Renal cortical epithelial cell (primary cell): ENCODE results near the gene TIMMDC1. TPM values are rescaled to one million over a fixed set of nuclear protein-coding genes. Genes with fewer than 3 reads are reported as not detected.
A peak's percentile ranks its signal among the peaks of the same experiment; 100 is the strongest.

ENCODE experiments used
- DNase-seq: peaks from one replicate; pipeline ENCODE4 v3.0.0-alpha.2; 2011; ENCODE audit warnings: low read depth
- total RNA-seq: library from RNA; depleted of rRNA; stranded (reverse); fragments of >200 nt; gene quantifications from 2 replicates; pipeline ENCODE4 v1.2.3, GENCODE V29; 2014

The TIMMDC1 gene
- total RNA-seq, result 57.7 and 79.2 TPM in 2 replicates

- peak; percentile 94 for DNase-seq
These were observed at the start of gene TIMMDC1 for GRCh38 chr3:119498186-119499011. Gene TIMMDC1, plus strand, starts transcription at chr3:119498547. Its CDS starts 187 bp downstream, at chr3:119498734.

- no peak for DNase-seq
These were observed 44.5 kb upstream of the TIMMDC1 start for GRCh38 chr3:119453822-119454221.

- no peak for DNase-seq
These were observed 41.9 kb upstream of the TIMMDC1 start for GRCh38 chr3:119456469-119456868.

- DNase-seq, result no peak
These were observed 41.1 kb upstream of the TIMMDC1 start for GRCh38 chr3:119457246-119457645.

GRCh38 chr3:119463171-119464169 is 34.9 kb upstream of the TIMMDC1 start, which contains the start of gene TMEM39A:
Gene TMEM39A, minus strand, starts transcription at chr3:119463615. Its CDS starts 1,541 bp downstream, at chr3:119462074.
- peak; percentile 91 for DNase-seq

GRCh38 chr3:119468041-119468440 is 30.3 kb upstream of the TIMMDC1 start:
- no peak for DNase-seq

- peak; percentile 22 for DNase-seq
These were observed 28.7 kb upstream of the TIMMDC1 start for GRCh38 chr3:119469418-119470189.

GRCh38 chr3:119470866-119471265 is 27.5 kb upstream of the TIMMDC1 start:
- DNase-seq, result no peak

GRCh38 chr3:119481079-119481478 is 17.3 kb upstream of the TIMMDC1 start:
- no peak for DNase-seq

GRCh38 chr3:119483101-119483500 is 15.2 kb upstream of the TIMMDC1 start:
- no peak for DNase-seq

- DNase-seq, result no peak
These were observed 12.8 kb upstream of the TIMMDC1 start for GRCh38 chr3:119485563-119485962.

- no peak for DNase-seq
These were observed 8.2 kb upstream of the TIMMDC1 start for GRCh38 chr3:119490153-119490552.

GRCh38 chr3:119492128-119492527 is 6.2 kb upstream of the TIMMDC1 start:
- no peak for DNase-seq

- DNase-seq, result no peak
These were observed 5.5 kb upstream of the TIMMDC1 start for GRCh38 chr3:119492810-119493209.

GRCh38 chr3:119494597-119494996 is 3.8 kb upstream of the TIMMDC1 start:
- no peak for DNase-seq

- peak; percentile 22 for DNase-seq
These were observed 544 bp upstream of the TIMMDC1 start for GRCh38 chr3:119497820-119498185.

- DNase-seq, result no peak
These were observed 1.9 kb downstream of the TIMMDC1 start for GRCh38 chr3:119500265-119500664.

- DNase-seq, result no peak
These were observed 2.6 kb downstream of the TIMMDC1 start for GRCh38 chr3:119500901-119501300.

GRCh38 chr3:119506631-119507030 is 8.3 kb downstream of the TIMMDC1 start:
- DNase-seq, result no peak

GRCh38 chr3:119507404-119507803 is 9.1 kb downstream of the TIMMDC1 start:
- no peak for DNase-seq

GRCh38 chr3:119508172-119508845 is 10.0 kb downstream of the TIMMDC1 start:
- DNase-seq, result no peak
